Activated gamma-delta T cell (primary cell): Measurements from ENCODE around the gene NOP14.
"Not testable (repeated sequence)": the region's sequence is repeated elsewhere in the genome, so short reads cannot be mapped to it uniquely, and the experiment has no call there.

Experiments used
- DNase-seq: peaks from one replicate; lab custom pipeline; 2025; lab: John Stamatoyannopoulos, UW

The NOP14 gene

GRCh38 chr4:2942532-2943363 lies 20.5 kb downstream of the NOP14 start:
- peak; percentile 14 for DNase-seq

- DNase-seq = no peak
Measured at GRCh38 chr4:2942037-2942531, 21.1 kb downstream of the NOP14 start.

GRCh38 chr4:2941138-2942036 lies 21.8 kb downstream of the NOP14 start:
- DNase-seq = no peak

GRCh38 chr4:2940267-2941137 lies 22.7 kb downstream of the NOP14 start:
- DNase-seq = no peak

- no peak for DNase-seq
Measured at GRCh38 chr4:2939383-2940243, 23.6 kb downstream of the NOP14 start.

- no peak for DNase-seq
Measured at GRCh38 chr4:2938906-2939305, 24.3 kb downstream of the NOP14 start.

- DNase-seq = not testable (repeated sequence)
Measured at GRCh38 chr4:2938411-2938810, 24.8 kb downstream of the NOP14 start.

GRCh38 chr4:2937986-2938385 lies 25.2 kb downstream of the NOP14 start:
- DNase-seq = no peak

- DNase-seq = no peak
Measured at GRCh38 chr4:2937146-2937857, 25.9 kb downstream of the NOP14 start.

- peak; percentile 14 for DNase-seq
Measured at GRCh38 chr4:2936773-2937145, 26.4 kb downstream of the NOP14 start.

- DNase-seq = no peak
Measured at GRCh38 chr4:2935762-2936743, 27.2 kb downstream of the NOP14 start.

- peak; percentile 89 for DNase-seq
Measured at GRCh38 chr4:2934813-2935761, 28.1 kb downstream of the NOP14 start.

GRCh38 chr4:2934077-2934812 lies 29.0 kb downstream of the NOP14 start:
- DNase-seq = peak; percentile 50

- DNase-seq = peak; percentile 35
Measured at GRCh38 chr4:2933566-2934076, 29.6 kb downstream of the NOP14 start.

GRCh38 chr4:2932951-2933565 lies 30.1 kb downstream of the NOP14 start:
- no peak for DNase-seq

- DNase-seq = no peak
Measured at GRCh38 chr4:2932321-2932950, 30.8 kb downstream of the NOP14 start.
